B cell (primary cell): ENCODE results near the gene PAPOLB. TPM values are rescaled to one million over a fixed set of nuclear protein-coding genes. Genes with fewer than 3 reads are reported as not detected.

Experiments used
- ATAC-seq: fragments of 200-7000 bp; cut with Tn5 transposase; one replicate; pipeline ENCODE4 v1.10.0; 2021; ENCODE audit warnings: low read depth, mild to moderate bottlenecking, moderate number of reproducible peaks, moderate library complexity
- CTCF ChIA-PET: fragments of 350-600 bp; sonication (Branson Sonifier 250); formaldehyde crosslinking; loops from one replicate; lab custom pipeline; 2021; ENCODE audit warnings: antibody characterized with exemption, inconsistent platforms; lab: Charles Lee
- POLR2A ChIA-PET: fragments of 350-600 bp; sonication (Branson Sonifier 250); formaldehyde crosslinking; loops from one replicate; lab custom pipeline; 2021; ENCODE audit warnings: antibody characterized with exemption; lab: Charles Lee
- DNase-seq: peaks from one replicate; pipeline ENCODE4 v3.0.0; 2013
- H2AFZ ChIP-seq: 2 replicates; pipeline ENCODE4 v1.6.1; 2012; ENCODE audit warnings: mild to moderate bottlenecking, low read depth, low read length; ENCODE audit not compliant: insufficient read depth, poor library complexity, severe bottlenecking
- H3K27ac ChIP-seq, 2 donors: 1 replicate in 1 of 2; 2 replicates in 1 of 2; pipeline ENCODE4 v1.5.1; 2012 to 2013; ENCODE audit warnings: low read length in 2 of 2, mild to moderate bottlenecking in 2 of 2, moderate library complexity in 1 of 2
- H3K27me3 ChIP-seq, 4 experiments: fragments of 200-600 bp in 1 of 4; sonication (generic) in 1 of 4; replicated peaks in 1 of 4; 1 replicate in 2 of 4; 2 replicates in 2 of 4; pipeline versions ENCODE4 v1.6.1 to v1.7.0; 2013 to 2016; ENCODE audit warnings: low read length in 3 of 4, mild to moderate bottlenecking in 2 of 4, mixed read lengths in 1 of 4, moderate library complexity in 1 of 4; ENCODE audit not compliant: insufficient read depth in 4 of 4, control insufficient read depth in 3 of 4; ENCODE audit errors: control extremely low read depth in 1 of 4
- H3K36me3 ChIP-seq, 2 experiments: replicated peaks in 1 of 2; 1 replicate in 1 of 2; 2 replicates in 1 of 2; pipeline versions ENCODE4 v1.6.1 to v1.7.1; 2013; ENCODE audit warnings: low read length in 1 of 2; ENCODE audit not compliant: insufficient read depth in 2 of 2, control insufficient read depth in 1 of 2; ENCODE audit errors: control extremely low read depth in 1 of 2, extremely low read depth in 1 of 2
- H3K4me1 ChIP-seq, 2 donors: fragments of 200-600 bp in 1 of 2; sonication (generic) in 1 of 2; 1 replicate in 1 of 2; 2 replicates in 1 of 2; pipeline versions ENCODE4 v1.5.1 to v1.6.1; 2013 to 2017; ENCODE audit warnings: low read length in 2 of 2; ENCODE audit not compliant: control insufficient read depth in 2 of 2, insufficient read depth in 2 of 2
- H3K4me2 ChIP-seq: replicated peaks from 2 replicates; pipeline ENCODE3; 2012; ENCODE audit warnings: mild to moderate bottlenecking, low read depth, low read length; ENCODE audit not compliant: poor library complexity, severe bottlenecking
- H3K4me3 ChIP-seq, 5 experiments: fragments of 200-600 bp in 1 of 5; sonication (generic) in 1 of 5; 1 replicate in 3 of 5; 2 replicates in 2 of 5; pipeline versions ENCODE4 v1.5.1 to v1.7.0; 2011 to 2016; ENCODE audit warnings: low read length in 4 of 5, mild to moderate bottlenecking in 4 of 5, low read depth in 2 of 5, control low read depth in 1 of 5, moderate library complexity in 1 of 5; ENCODE audit not compliant: insufficient read depth in 1 of 5; ENCODE audit errors: control extremely low read depth in 1 of 5, extremely low read depth in 1 of 5
- H3K79me2 ChIP-seq: fragments of 200-600 bp; sonication (generic); one replicate; pipeline ENCODE4 v1.6.0; 2016; ENCODE audit warnings: low read length; ENCODE audit not compliant: control insufficient read depth, insufficient read depth
- H3K9ac ChIP-seq: fragments of 200-600 bp; sonication (generic); 2 replicates; pipeline ENCODE4 v1.6.1; 2017; ENCODE audit warnings: mild to moderate bottlenecking, low read length, moderate library complexity
- H3K9me3 ChIP-seq, 3 donors: one replicate each; pipeline versions ENCODE4 v1.6.1 to v1.7.1; 2013; ENCODE audit warnings: low read length in 2 of 3; ENCODE audit not compliant: control insufficient read depth in 2 of 3, insufficient read depth in 1 of 3; ENCODE audit errors: control extremely low read depth in 1 of 3
- H4K20me1 ChIP-seq: 2 replicates; pipeline ENCODE4 v1.6.0; 2012; ENCODE audit warnings: mild to moderate bottlenecking, low read length; ENCODE audit not compliant: insufficient read depth, control insufficient read depth, poor library complexity, severe bottlenecking
- H3K27ac Mint-ChIP-seq: one replicate; pipeline ENCODE4 v1.8.0; 2021; ENCODE audit warnings: mixed read lengths
- H3K27me3 Mint-ChIP-seq: one replicate; pipeline ENCODE4 v1.8.0; 2021; ENCODE audit warnings: mixed read lengths
- H3K4me1 Mint-ChIP-seq: one replicate; pipeline ENCODE4 v1.8.0; 2021; ENCODE audit warnings: mixed read lengths
- H3K4me3 Mint-ChIP-seq: one replicate; pipeline ENCODE4 v1.8.0; 2021; ENCODE audit warnings: mixed read lengths
- H3K9me3 Mint-ChIP-seq: one replicate; pipeline ENCODE4 v1.8.0; 2022; ENCODE audit warnings: mixed read lengths; ENCODE audit not compliant: insufficient read depth
- EZH2 ChIP-seq: IDR thresholded peaks from 2 replicates; pipeline ENCODE4 v1.6.1; 2012; ENCODE audit warnings: borderline replicate concordance, low read depth, mild to moderate bottlenecking, moderate library complexity, low read length; ENCODE audit not compliant: insufficient read depth, poor library complexity, severe bottlenecking
- WGBS: methylation state at CpG from one replicate; pipeline ENCODE4 v1.1.5; 2013; ENCODE audit warnings: missing lambda C conversion rate; ENCODE audit not compliant: insufficient coverage; 5-methylcytosine and 5-hydroxymethylcytosine counted together
- intact Hi-C: fragments of 100-400 bp; cut with micrococcal nuclease; formaldehyde crosslinking; loops from one replicate; pipeline ENCODE4 v1.10.0; 2022
- polyA plus RNA-seq: library from polyadenylated mRNA; depleted of rRNA; stranded (reverse); fragments of >200 nt; gene quantifications from 2 replicates; pipeline ENCODE4 v1.2.3, GENCODE V29; 2012
- total RNA-seq, 2 donors: library from RNA; stranded (reverse); fragments of 120-200 nt in 1 of 2; gene quantifications; 1 replicate in 1 of 2; 2 replicates in 1 of 2; pipeline versions ENCODE4 v1.2.3 to v1.2.4, GENCODE V29; 2013 to 2022
- TF ChIP-seq, protein P1 (sequence below): fragments of 200-600 bp; IDR thresholded peaks from one replicate; pipeline ENCODE4 v1.8.0; 2022; ENCODE audit warnings: antibody characterized with exemption, mild to moderate bottlenecking

The PAPOLB gene
- total and polyA plus RNA-seq, 2 donors (not counting 1 experiment from before 2014, with no cell fraction given): not detected

DNA sequence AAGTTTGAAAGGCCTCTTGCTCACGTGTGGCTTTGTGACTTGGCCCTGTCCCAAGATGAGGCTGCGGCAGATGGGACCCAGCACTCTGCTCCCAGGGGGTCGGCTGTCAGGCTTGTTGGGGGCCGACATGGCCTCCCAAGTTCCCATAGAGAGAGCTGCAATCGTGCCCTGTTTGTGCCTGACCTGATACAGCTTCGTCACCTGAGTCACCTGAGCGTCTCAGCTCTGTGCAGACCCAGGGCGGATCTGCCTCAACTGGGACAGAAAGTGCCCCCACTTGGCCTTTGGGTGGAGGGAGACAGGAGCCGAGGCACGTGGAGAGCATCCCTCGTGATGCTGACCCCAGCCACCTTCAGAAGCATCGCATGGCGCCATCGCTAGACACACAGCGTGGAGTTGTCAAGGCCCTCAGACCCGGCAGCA, 21.7 kb downstream of the PAPOLB start:
- CTCF ChIA-PET: no interaction called here

DNA sequence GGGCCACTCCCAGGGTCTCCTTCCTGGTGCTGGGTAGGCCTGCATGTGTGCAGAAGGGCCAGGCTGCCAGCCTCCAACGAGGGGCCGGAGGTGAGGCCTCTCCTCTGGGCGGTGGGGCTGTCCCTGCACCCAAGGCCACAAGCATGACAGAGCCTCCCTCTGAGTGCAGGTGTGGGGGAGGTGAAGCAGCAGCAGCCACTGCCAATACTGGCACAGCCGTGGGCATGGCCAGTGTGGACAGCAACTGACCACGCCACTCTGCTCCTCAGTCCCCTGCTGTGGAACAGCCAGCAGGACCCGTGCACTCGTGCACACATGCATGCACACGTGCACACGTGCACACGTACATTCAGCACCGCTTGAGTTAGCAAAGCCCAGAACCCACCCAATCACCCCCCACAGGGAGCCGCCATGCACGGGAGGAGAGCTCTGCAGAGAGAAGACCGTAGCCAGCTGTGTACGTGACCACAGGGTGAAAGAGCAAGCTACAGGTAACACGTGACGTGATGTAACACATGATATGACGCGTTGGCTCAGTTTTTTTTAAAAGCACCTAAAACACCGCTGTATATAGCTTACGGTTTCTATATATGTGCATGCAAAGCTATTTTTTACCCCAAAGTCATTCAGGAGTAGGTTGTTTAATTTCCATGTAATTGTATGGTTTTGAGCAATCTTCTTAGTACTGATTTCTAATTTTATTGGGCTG, 23.1 kb downstream of the PAPOLB start:
- no peaks in the 10 kb centered on the region for H3K9me3 Mint-ChIP-seq
- no peak overlapping the region for H3K4me3 Mint-ChIP-seq
- POLR2A ChIA-PET: no interaction called here
- peaks cover 4% of the 10 kb centered on the region for H3K27me3 Mint-ChIP-seq
- intact Hi-C loops: no loop called here
- Histone ChIP-seq H3K9ac (no peak overlapping the region), H3K27ac (no peak overlapping the region), H2AFZ (no peak overlapping the region), H3K4me3 (no peak overlapping the region), H3K36me3 (no peaks in the 10 kb centered on the region), H3K79me2 (no peaks in the 10 kb centered on the region), H3K9me3 (no peaks in the 10 kb centered on the region), H3K27me3 (no peaks in the 10 kb centered on the region), H3K4me1 (no peaks in the 10 kb centered on the region), H3K4me2 (no peak overlapping the region), H4K20me1 (no peaks in the 10 kb centered on the region)
- no peak overlapping the region for H3K27ac Mint-ChIP-seq
- no peak for ATAC-seq
- TF ChIP-seq EZH2: no peak
- TF ChIP-seq, protein P1, sequence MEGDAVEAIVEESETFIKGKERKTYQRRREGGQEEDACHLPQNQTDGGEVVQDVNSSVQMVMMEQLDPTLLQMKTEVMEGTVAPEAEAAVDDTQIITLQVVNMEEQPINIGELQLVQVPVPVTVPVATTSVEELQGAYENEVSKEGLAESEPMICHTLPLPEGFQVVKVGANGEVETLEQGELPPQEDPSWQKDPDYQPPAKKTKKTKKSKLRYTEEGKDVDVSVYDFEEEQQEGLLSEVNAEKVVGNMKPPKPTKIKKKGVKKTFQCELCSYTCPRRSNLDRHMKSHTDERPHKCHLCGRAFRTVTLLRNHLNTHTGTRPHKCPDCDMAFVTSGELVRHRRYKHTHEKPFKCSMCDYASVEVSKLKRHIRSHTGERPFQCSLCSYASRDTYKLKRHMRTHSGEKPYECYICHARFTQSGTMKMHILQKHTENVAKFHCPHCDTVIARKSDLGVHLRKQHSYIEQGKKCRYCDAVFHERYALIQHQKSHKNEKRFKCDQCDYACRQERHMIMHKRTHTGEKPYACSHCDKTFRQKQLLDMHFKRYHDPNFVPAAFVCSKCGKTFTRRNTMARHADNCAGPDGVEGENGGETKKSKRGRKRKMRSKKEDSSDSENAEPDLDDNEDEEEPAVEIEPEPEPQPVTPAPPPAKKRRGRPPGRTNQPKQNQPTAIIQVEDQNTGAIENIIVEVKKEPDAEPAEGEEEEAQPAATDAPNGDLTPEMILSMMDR: no peak
- DNase-seq: no peak
- CTCF ChIA-PET: interaction anchor here (0.6 kb wide), 1 partner anchor 323 kb away, joined by 3 read pairs; no protein-coding TSS in a partner anchor
- 95% methylated on average over 11 of the region's 21 CpGs for WGBS
- H3K4me1 Mint-ChIP-seq: no peaks in the 10 kb centered on the region

More for the DNA sequence above, 21.7 kb downstream of the PAPOLB start:
- Histone ChIP-seq H3K27ac (no peak overlapping the region), H3K27me3 (peaks cover 0 to 4% (median 0%) of the 10 kb centered on the region in 4 experiments), H3K4me3 (no peak overlapping the region), H2AFZ (no peak overlapping the region), H3K36me3 (no peaks in the 10 kb centered on the region), H3K4me2 (no peak overlapping the region), H3K4me1 (no peaks in the 10 kb centered on the region), H4K20me1 (no peaks in the 10 kb centered on the region), H3K9ac (no peak overlapping the region), H3K79me2 (no peaks in the 10 kb centered on the region), H3K9me3 (no peaks in the 10 kb centered on the region)
- H3K4me1 Mint-ChIP-seq: no peaks in the 10 kb centered on the region
- H3K9me3 Mint-ChIP-seq: no peaks in the 10 kb centered on the region
- intact Hi-C loops: no loop called here
- WGBS: 82% methylated on average over 16 of the region's 16 CpGs
- H3K4me3 Mint-ChIP-seq: no peak overlapping the region
- no peak for TF ChIP-seq EZH2
- TF ChIP-seq, protein P1: no peak
- no peak for DNase-seq
- POLR2A ChIA-PET: no interaction called here
- H3K27me3 Mint-ChIP-seq: peaks cover 11% of the 10 kb centered on the region
- H3K27ac Mint-ChIP-seq: no peak overlapping the region
- ATAC-seq: no peak
